Mesodermal cell (in vitro differentiated cells): Measurements from ENCODE around the gene ACAP3.
"Not testable (repeated sequence)": the region's sequence is repeated elsewhere in the genome, so short reads cannot be mapped to it uniquely, and the experiment has no call there.

Experiments
- H3K27ac ChIP-seq: 2 replicates; pipeline ENCODE4 v1.7.0; 2013; ENCODE audit warnings: mild to moderate bottlenecking, low read depth, low read length, moderate library complexity; ENCODE audit not compliant: severe bottlenecking
- H3K36me3 ChIP-seq: 2 replicates; pipeline ENCODE4 v1.7.1; 2013; ENCODE audit warnings: mild to moderate bottlenecking, low read length, moderate library complexity; ENCODE audit not compliant: control insufficient read depth, insufficient read depth
- H3K4me1 ChIP-seq: one replicate; pipeline ENCODE4 v1.7.1; 2013; ENCODE audit warnings: mild to moderate bottlenecking, low read length; ENCODE audit not compliant: insufficient read depth, control insufficient read depth, poor library complexity, severe bottlenecking
- H3K4me3 ChIP-seq: 2 replicates; pipeline ENCODE4 v1.7.0; 2013; ENCODE audit warnings: low read length, control low read depth, mild to moderate bottlenecking; ENCODE audit not compliant: insufficient read depth, poor library complexity, severe bottlenecking; ENCODE audit errors: extremely low read depth
- H3K9me3 ChIP-seq: 2 replicates; pipeline ENCODE4 v1.7.1; 2013; ENCODE audit warnings: mild to moderate bottlenecking, low read length, moderate library complexity; ENCODE audit not compliant: control insufficient read depth
- WGBS, 2 experiments: methylation state at CpG; one replicate each; pipeline ENCODE4 v1.1.5; 2013; ENCODE audit warnings: missing lambda C conversion rate in 2 of 2; ENCODE audit not compliant: insufficient coverage in 2 of 2; 5-methylcytosine and 5-hydroxymethylcytosine counted together

The ACAP3 gene

GRCh38 chr1:1318777-1319645, 11.3 kb upstream of the ACAP3 start:
- H3K4me1 ChIP-seq: peaks cover 20% of the 10 kb centered on the region
- H3K36me3 ChIP-seq: peaks cover 76% of the 10 kb centered on the region
- H3K27ac ChIP-seq: no peak overlapping the region
- H3K4me3 ChIP-seq: no peak overlapping the region
- no peaks in the 10 kb centered on the region for H3K9me3 ChIP-seq
- 93 to 94% methylated on average over 27 to 32 of the region's 36 CpGs for WGBS, 2 experiments

DNA sequence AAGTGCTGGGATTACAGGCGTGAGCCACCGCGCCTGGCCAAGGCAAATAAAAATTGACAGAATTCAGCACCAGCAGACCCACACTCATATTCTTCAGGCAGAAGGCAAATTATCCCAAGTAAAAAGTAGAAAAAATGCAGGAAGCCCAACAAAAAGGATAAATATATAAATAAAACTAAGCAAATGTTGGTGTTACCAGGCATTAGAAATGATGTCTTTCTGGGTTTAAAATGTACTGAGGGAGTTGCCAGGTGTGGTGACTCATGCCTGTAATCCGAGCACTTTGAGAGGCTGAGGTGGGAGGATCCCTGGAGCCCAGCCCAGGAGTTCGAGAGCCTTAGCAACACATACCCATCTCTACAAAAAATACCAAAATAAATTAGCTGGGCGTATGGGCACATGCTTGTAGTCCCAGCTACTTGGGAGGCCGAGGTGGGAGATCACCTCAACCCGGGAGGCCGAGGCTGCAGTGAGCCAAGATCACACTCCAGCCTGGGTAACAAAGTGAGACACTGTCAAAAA, 10.5 kb upstream of the ACAP3 start:
- Histone ChIP-seq H3K27ac (no peak overlapping the region), H3K4me3 (no peak overlapping the region), H3K36me3 (peaks cover 82% of the 10 kb centered on the region), H3K9me3 (no peaks in the 10 kb centered on the region), H3K4me1 (peaks cover 16% of the 10 kb centered on the region)
- 92 to 93% methylated on average over 2 to 6 of the region's 9 CpGs for whole genome bisulfite sequencing, 2 experiments

- Histone ChIP-seq H3K4me1 (peaks cover 13% of the 10 kb centered on the region), H3K36me3 (peaks cover 84% of the 10 kb centered on the region), H3K27ac (no peak overlapping the region), H3K9me3 (no peaks in the 10 kb centered on the region), H3K4me3 (no peak overlapping the region)
- WGBS, 2 experiments: 95 to 98% methylated on average over 6 of the region's 6 CpGs
These were observed 9.7 kb upstream of the ACAP3 start for GRCh38 chr1:1317420-1317819.

GRCh38 chr1:1316199-1316598, 8.5 kb upstream of the ACAP3 start:
- 84 to 90% methylated on average over 5 to 7 of the region's 8 CpGs for WGBS, 2 experiments

GRCh38 chr1:1315435-1315954, 7.8 kb upstream of the ACAP3 start:
- H3K4me1 ChIP-seq: peaks cover 7% of the 10 kb centered on the region
- H3K4me3 ChIP-seq: no peak overlapping the region
- H3K36me3 ChIP-seq: peaks cover 84% of the 10 kb centered on the region
- 28 to 36% methylated on average over 7 of the region's 26 CpGs for WGBS, 2 experiments
- no peaks in the 10 kb centered on the region for H3K9me3 ChIP-seq
- no peak overlapping the region for H3K27ac ChIP-seq

More at GRCh38 chr1:1316199-1316598, 8.5 kb upstream of the ACAP3 start:
- Histone ChIP-seq H3K4me1 (peaks cover 13% of the 10 kb centered on the region), H3K36me3 (peaks cover 85% of the 10 kb centered on the region)
- H3K9me3 ChIP-seq, H3K27ac ChIP-seq, H3K4me3 ChIP-seq: not testable (repeated sequence)

- Histone ChIP-seq H3K4me1 (peaks cover 8% of the 10 kb centered on the region), H3K36me3 (peaks cover 77% of the 10 kb centered on the region), H3K27ac (no peak overlapping the region), H3K4me3 (no peak overlapping the region), H3K9me3 (no peaks in the 10 kb centered on the region)
- WGBS, 2 experiments: 92 to 94% methylated on average over 22 to 23 of the region's 23 CpGs
These were observed 7.1 kb upstream of the ACAP3 start for GRCh38 chr1:1314678-1315335.

DNA sequence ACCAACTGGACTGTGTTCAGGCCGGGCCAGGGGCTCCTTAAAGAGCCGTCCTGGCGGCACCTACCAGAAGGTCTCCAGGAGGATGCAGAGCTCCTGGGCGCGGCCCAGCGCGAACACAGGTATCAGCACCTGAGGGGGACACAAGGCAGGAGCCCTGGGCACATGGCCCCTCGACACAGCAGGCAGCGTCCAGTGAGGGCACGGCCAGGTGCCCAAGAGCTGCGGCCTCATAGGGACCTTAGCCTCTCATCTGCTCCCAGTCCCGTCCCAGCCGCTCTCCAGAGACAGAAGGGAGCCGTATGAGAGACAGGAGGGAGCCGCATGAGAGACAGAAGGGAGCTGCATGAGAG, 6.5 kb upstream of the ACAP3 start:
- 98% methylated on average over 12 to 15 of the region's 15 CpGs for WGBS, 2 experiments
- peaks cover 10% of the 10 kb centered on the region for H3K4me1 ChIP-seq
- peaks cover 71% of the 10 kb centered on the region for H3K36me3 ChIP-seq
- H3K9me3 ChIP-seq: no peaks in the 10 kb centered on the region
- H3K4me3 ChIP-seq: no peak overlapping the region
- H3K27ac ChIP-seq: no peak overlapping the region

DNA sequence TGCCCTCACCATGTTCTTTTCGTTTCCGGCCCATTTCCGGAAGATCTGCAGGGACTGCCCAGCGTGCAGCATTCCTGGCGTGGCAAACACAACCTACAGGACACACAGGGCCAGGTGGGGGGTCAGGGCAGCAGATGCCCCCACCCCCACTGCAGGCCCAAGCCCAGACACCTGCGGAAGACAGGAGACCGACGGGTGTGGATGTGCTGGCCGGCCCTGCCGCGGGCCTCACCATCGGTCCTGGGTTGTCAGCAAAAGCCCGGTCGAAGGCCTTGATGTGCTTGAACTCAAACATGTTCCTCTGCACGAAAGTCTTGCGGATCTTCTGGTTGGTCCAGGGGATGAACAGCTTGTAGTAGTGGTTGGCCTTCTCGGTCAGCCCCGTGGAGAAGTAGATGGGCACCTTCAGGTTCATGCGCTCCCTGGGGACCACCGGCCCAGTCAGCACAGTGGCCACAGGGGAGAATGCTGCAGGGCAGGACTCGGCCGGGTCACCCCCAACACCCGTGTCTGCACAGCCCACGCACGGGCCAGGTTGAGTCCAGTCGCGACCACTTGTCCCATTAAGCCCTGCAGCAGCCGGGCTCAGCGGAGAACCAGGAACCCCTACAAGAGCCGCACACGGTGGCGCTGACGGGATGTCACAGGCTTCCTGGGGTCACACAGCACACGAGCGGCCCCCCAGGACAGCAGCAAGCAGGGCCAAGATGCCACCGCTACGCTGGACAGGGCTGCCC, 5.9 kb upstream of the ACAP3 start:
- WGBS, 2 experiments: 92 to 94% methylated on average over 30 to 37 of the region's 37 CpGs
- no peaks in the 10 kb centered on the region for H3K9me3 ChIP-seq
- peaks cover 66% of the 10 kb centered on the region for H3K36me3 ChIP-seq
- peaks cover 8% of the 10 kb centered on the region for H3K4me1 ChIP-seq
- H3K27ac ChIP-seq: no peak overlapping the region
- H3K4me3 ChIP-seq: no peak overlapping the region

DNA sequence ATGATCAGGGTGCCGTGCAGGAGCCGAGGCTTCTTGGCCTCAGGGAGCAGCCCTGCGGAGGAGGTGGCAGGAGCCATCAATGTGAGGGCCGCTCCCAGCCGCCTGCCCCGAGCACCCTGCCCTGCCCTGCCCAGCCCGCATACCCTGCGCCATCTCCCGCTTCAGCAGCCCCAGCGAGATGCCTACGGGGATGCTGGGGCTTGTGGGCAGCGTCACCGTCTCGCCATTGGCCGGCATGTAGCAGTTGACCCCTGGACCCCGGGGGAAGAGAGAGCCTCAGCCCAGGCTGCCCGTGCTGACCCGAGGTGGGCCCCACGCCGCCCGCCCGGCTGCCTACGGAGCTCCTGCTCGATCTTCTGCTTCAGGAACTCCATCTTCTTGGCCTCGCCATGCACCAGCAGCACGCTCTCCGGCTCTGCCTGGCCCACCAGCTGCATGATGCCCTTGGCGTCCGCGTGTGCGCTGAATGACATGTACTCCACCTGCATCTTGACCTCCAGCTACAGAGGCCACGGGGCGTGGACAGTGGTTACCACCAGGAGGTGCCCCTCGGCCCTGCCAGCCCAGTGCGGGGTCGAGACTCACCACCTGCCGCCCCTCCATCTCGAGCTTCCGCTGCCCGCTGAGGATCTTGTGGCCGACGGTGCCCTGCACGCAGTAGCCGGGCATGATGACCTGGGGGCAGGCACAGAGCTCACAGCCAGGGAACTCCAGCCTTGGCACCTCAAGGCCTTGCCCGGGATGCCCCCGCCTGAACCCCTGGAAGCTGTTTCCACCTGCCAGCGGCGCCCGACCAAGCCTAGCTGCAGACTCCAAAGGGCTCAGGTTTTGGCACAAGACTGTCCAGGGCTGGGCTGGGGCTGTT, 5.0 kb upstream of the ACAP3 start:
- H3K36me3 ChIP-seq: peaks cover 58% of the 10 kb centered on the region
- H3K27ac ChIP-seq: no peak overlapping the region
- 95 to 96% methylated on average over 39 to 47 of the region's 49 CpGs for WGBS, 2 experiments

More for the DNA sequence above, 5.0 kb upstream of the ACAP3 start:
- no peak overlapping the region for H3K4me3 ChIP-seq
- H3K9me3 ChIP-seq: no peaks in the 10 kb centered on the region
- H3K4me1 ChIP-seq: peaks cover 8% of the 10 kb centered on the region
